T-helper 2 cell treated with Interferon-gamma antibody and Interleukin-4, amounts not matched to agents 5 μg/mL and 100 μg/mL, for 36 hours (primary cell): ENCODE measurements around the gene UVSSA.

Experiments used
- DNase-seq: peaks from one replicate; pipeline ENCODE4 v3.0.0; 2021; ENCODE audit warnings: low spot score
- H3K27ac Mint-ChIP-seq: one replicate; pipeline ENCODE4 v1.8.0; 2021; ENCODE audit warnings: mild to moderate bottlenecking, mixed read lengths
- H3K27me3 Mint-ChIP-seq: one replicate; pipeline ENCODE4 v1.8.0; 2021; ENCODE audit warnings: low read depth, mixed read lengths
- H3K36me3 Mint-ChIP-seq: one replicate; pipeline ENCODE4 v1.8.0; 2021; ENCODE audit warnings: low read depth, mixed read lengths
- H3K4me1 Mint-ChIP-seq: one replicate; pipeline ENCODE4 v1.8.0; 2021; ENCODE audit warnings: low read depth, mixed read lengths
- H3K4me3 Mint-ChIP-seq: one replicate; pipeline ENCODE4 v1.8.0; 2022; ENCODE audit warnings: mild to moderate bottlenecking, moderate library complexity, mixed read lengths
- H3K9me3 Mint-ChIP-seq: one replicate; pipeline ENCODE4 v1.8.0; 2021; ENCODE audit warnings: mixed read lengths

UVSSA gene

GRCh38 chr4:1310031-1310795 lies 36.8 kb upstream of the UVSSA start:
- H3K4me3 Mint-ChIP-seq, result peak overlapping the region; percentile 71

GRCh38 chr4:1310796-1311631 lies 36.0 kb upstream of the UVSSA start:
- no peaks in the 10 kb centered on the region for H3K9me3 Mint-ChIP-seq
- no peak overlapping the region for H3K27ac Mint-ChIP-seq
- no peak overlapping the region for H3K4me3 Mint-ChIP-seq
- H3K27me3 Mint-ChIP-seq, result no peaks in the 10 kb centered on the region
- DNase-seq, result no peak
- H3K36me3 Mint-ChIP-seq, result peaks cover 40% of the 10 kb centered on the region
- peaks cover 38% of the 10 kb centered on the region for H3K4me1 Mint-ChIP-seq

More at GRCh38 chr4:1310031-1310795, 36.8 kb upstream of the UVSSA start:
- no peaks in the 10 kb centered on the region for H3K9me3 Mint-ChIP-seq
- peaks cover 40% of the 10 kb centered on the region for H3K36me3 Mint-ChIP-seq
- no peaks in the 10 kb centered on the region for H3K27me3 Mint-ChIP-seq
- no peak for DNase-seq
- no peak overlapping the region for H3K27ac Mint-ChIP-seq
- H3K4me1 Mint-ChIP-seq, result peaks cover 42% of the 10 kb centered on the region

- no peak overlapping the region for H3K4me3 Mint-ChIP-seq
- peaks cover 39% of the 10 kb centered on the region for H3K36me3 Mint-ChIP-seq
- H3K9me3 Mint-ChIP-seq, result no peaks in the 10 kb centered on the region
- no peak overlapping the region for H3K27ac Mint-ChIP-seq
- peaks cover 34% of the 10 kb centered on the region for H3K4me1 Mint-ChIP-seq
- no peak for DNase-seq
- H3K27me3 Mint-ChIP-seq, result no peaks in the 10 kb centered on the region
Measured at GRCh38 chr4:1312821-1313640, 34.0 kb upstream of the UVSSA start.

GRCh38 chr4:1315306-1315705 lies 31.7 kb upstream of the UVSSA start:
- H3K27me3 Mint-ChIP-seq, result no peaks in the 10 kb centered on the region
- no peaks in the 10 kb centered on the region for H3K9me3 Mint-ChIP-seq
- no peak overlapping the region for H3K4me3 Mint-ChIP-seq
- no peak overlapping the region for H3K27ac Mint-ChIP-seq
- peaks cover 15% of the 10 kb centered on the region for H3K4me1 Mint-ChIP-seq
- no peak for DNase-seq
- H3K36me3 Mint-ChIP-seq, result peaks cover 41% of the 10 kb centered on the region

GRCh38 chr4:1315836-1316536 lies 31.0 kb upstream of the UVSSA start:
- Mint-ChIP-seq H3K27ac (peak overlapping the region; percentile 57), H3K4me1 (peaks cover 14% of the 10 kb centered on the region), H3K27me3 (no peaks in the 10 kb centered on the region), H3K4me3 (no peak overlapping the region), H3K36me3 (peaks cover 44% of the 10 kb centered on the region), H3K9me3 (no peaks in the 10 kb centered on the region)
- no peak for DNase-seq

GRCh38 chr4:1316537-1317168 lies 30.4 kb upstream of the UVSSA start:
- DNase-seq, result no peak
- Mint-ChIP-seq H3K27ac (no peak overlapping the region), H3K4me3 (no peak overlapping the region), H3K9me3 (no peaks in the 10 kb centered on the region), H3K36me3 (peaks cover 48% of the 10 kb centered on the region), H3K27me3 (no peaks in the 10 kb centered on the region), H3K4me1 (peaks cover 7% of the 10 kb centered on the region)

GRCh38 chr4:1317177-1318045 lies 29.6 kb upstream of the UVSSA start:
- H3K4me1 Mint-ChIP-seq, result peaks cover 5% of the 10 kb centered on the region
- H3K27ac Mint-ChIP-seq, result no peak overlapping the region
- H3K36me3 Mint-ChIP-seq, result peaks cover 44% of the 10 kb centered on the region
- H3K27me3 Mint-ChIP-seq, result no peaks in the 10 kb centered on the region
- no peak overlapping the region for H3K4me3 Mint-ChIP-seq
- no peaks in the 10 kb centered on the region for H3K9me3 Mint-ChIP-seq
- DNase-seq, result no peak

GRCh38 chr4:1318046-1318375 lies 29.0 kb upstream of the UVSSA start:
- Mint-ChIP-seq H3K36me3 (peaks cover 39% of the 10 kb centered on the region), H3K4me1 (peaks cover 5% of the 10 kb centered on the region), H3K27me3 (no peaks in the 10 kb centered on the region), H3K27ac (peak overlapping the region; percentile 15), H3K9me3 (no peaks in the 10 kb centered on the region), H3K4me3 (no peak overlapping the region)
- no peak for DNase-seq

GRCh38 chr4:1318488-1319213 lies 28.4 kb upstream of the UVSSA start:
- no peaks in the 10 kb centered on the region for H3K27me3 Mint-ChIP-seq
- H3K4me3 Mint-ChIP-seq, result no peak overlapping the region
- H3K36me3 Mint-ChIP-seq, result peaks cover 33% of the 10 kb centered on the region
- DNase-seq, result no peak
- H3K4me1 Mint-ChIP-seq, result peaks cover 5% of the 10 kb centered on the region
- no peaks in the 10 kb centered on the region for H3K9me3 Mint-ChIP-seq
- H3K27ac Mint-ChIP-seq, result no peak overlapping the region

GRCh38 chr4:1321486-1321885 lies 25.5 kb upstream of the UVSSA start:
- no peaks in the 10 kb centered on the region for H3K9me3 Mint-ChIP-seq
- no peak overlapping the region for H3K4me3 Mint-ChIP-seq
- H3K27me3 Mint-ChIP-seq, result no peaks in the 10 kb centered on the region
- no peaks in the 10 kb centered on the region for H3K4me1 Mint-ChIP-seq
- DNase-seq, result no peak
- peaks cover 19% of the 10 kb centered on the region for H3K36me3 Mint-ChIP-seq
- no peak overlapping the region for H3K27ac Mint-ChIP-seq

- peaks cover 19% of the 10 kb centered on the region for H3K36me3 Mint-ChIP-seq
- H3K4me3 Mint-ChIP-seq, result no peak overlapping the region
- no peak for DNase-seq
- H3K27ac Mint-ChIP-seq, result no peak overlapping the region
- no peaks in the 10 kb centered on the region for H3K4me1 Mint-ChIP-seq
- H3K27me3 Mint-ChIP-seq, result no peaks in the 10 kb centered on the region
- no peaks in the 10 kb centered on the region for H3K9me3 Mint-ChIP-seq
Measured at GRCh38 chr4:1321946-1322650, 24.9 kb upstream of the UVSSA start.

GRCh38 chr4:1323280-1323634 lies 23.8 kb upstream of the UVSSA start:
- Mint-ChIP-seq H3K27ac (no peak overlapping the region), H3K4me1 (no peaks in the 10 kb centered on the region), H3K4me3 (no peak overlapping the region), H3K9me3 (no peaks in the 10 kb centered on the region), H3K36me3 (peaks cover 15% of the 10 kb centered on the region), H3K27me3 (no peaks in the 10 kb centered on the region)
- DNase-seq, result no peak
